Gastrocnemius medialis (tissue), 4 donors: ENCODE measurements around the gene HBA1. TPM values are rescaled to one million over a fixed set of nuclear protein-coding genes. Genes with fewer than 3 reads are reported as not detected.
"Not testable (repeated sequence)": the region's sequence is repeated elsewhere in the genome, so short reads cannot be mapped to it uniquely, and the experiment has no call there.

ENCODE experiments used
- ATAC-seq, 2 donors: fragments of 150-250 bp; one replicate each; pipeline ENCODE4 v1.9.1; 2016
- DNase-seq, 2 donors: peaks; one replicate each; pipeline ENCODE4 v3.0.0-alpha.2; 2019
- H3K27ac ChIP-seq, 4 donors: fragments of 200-600 bp; sonication (generic); 1 replicate in 1 of 4; 2 replicates in 3 of 4; pipeline ENCODE4 v1.5.1; 2016 to 2018; ENCODE audit warnings: mild to moderate bottlenecking in 2 of 4, moderate library complexity in 1 of 4
- H3K27me3 ChIP-seq, 3 donors: fragments of 200-600 bp; sonication (generic) in 2 of 3; 1 replicate in 1 of 3; 2 replicates in 2 of 3; pipeline versions ENCODE4 v1.5.1 to v1.6.0; 2016 to 2019; ENCODE audit warnings: mild to moderate bottlenecking in 1 of 3, moderate library complexity in 1 of 3
- H3K36me3 ChIP-seq, 2 donors: fragments of 200-600 bp; sonication (generic) in 1 of 2; one replicate each; pipeline ENCODE4 v1.5.1; 2017 to 2018
- H3K4me1 ChIP-seq, 2 donors: fragments of 200-600 bp; sonication (generic) in 1 of 2; one replicate each; pipeline ENCODE4 v1.5.1; 2016 to 2017; ENCODE audit warnings: mild to moderate bottlenecking in 2 of 2
- H3K4me3 ChIP-seq, 4 donors: fragments of 200-600 bp; sonication (generic) in 3 of 4; 1 replicate in 1 of 4; 2 replicates in 3 of 4; pipeline ENCODE4 v1.5.1; 2016 to 2019; ENCODE audit warnings: mild to moderate bottlenecking in 2 of 4
- H3K9me3 ChIP-seq, 3 donors: fragments of 200-600 bp; sonication (generic) in 2 of 3; 1 replicate in 1 of 3; 2 replicates in 2 of 3; pipeline ENCODE4 v1.5.1; 2016 to 2019
- CTCF ChIP-seq, 5 experiments: fragments of 450-650 bp in 3 of 5; fragments of 200-600 bp in 2 of 5; sonication (generic) in 2 of 5; IDR thresholded peaks in 4 of 5; conservative IDR thresholded peaks in 1 of 5; 1 replicate in 4 of 5; 2 replicates in 1 of 5; pipeline ENCODE4 v1.5.1; 2016 to 2019; ENCODE audit warnings: antibody characterized with exemption in 5 of 5, mild to moderate bottlenecking in 3 of 5, moderate library complexity in 3 of 5
- POLR2A ChIP-seq, 2 donors: fragments of 450-650 bp; IDR thresholded peaks; one replicate each; pipeline ENCODE4 v1.6.1; 2017; ENCODE audit warnings: antibody characterized with exemption in 2 of 2, mild to moderate bottlenecking in 2 of 2, moderate library complexity in 2 of 2
- in situ Hi-C, 4 donors: fragments of 200-750 bp; cut with MboI; loops; one replicate each; pipeline versions ENCODE4 v1.15.0 to v1.8.0; 2017; ENCODE audit warnings: low sequenced_read_pairs in 4 of 4
- intact Hi-C: fragments of 100-400 bp; cut with DNase I; formaldehyde crosslinking; loops from one replicate; pipeline ENCODE4 v1.15.1; 2023; ENCODE audit warnings: low total_unique reads
- total RNA-seq, 4 donors: library from RNA; depleted of rRNA; stranded (reverse); fragments of >200 nt; gene quantifications; one replicate each; pipeline versions ENCODE4 v1.1.0 to v1.2.3, GENCODE V29; 2016

Gene HBA1
- total RNA-seq, 4 donors from 2014 or later, result 12.3 to 172 (median 49.7) TPM; not detected in 1

- H3K4me3 ChIP-seq, result no peak overlapping the region
- in situ Hi-C loops (no loop called here), intact Hi-C loops (no loop called here)
- DNase-seq (no peak), ATAC-seq (no peak)
- TF ChIP-seq POLR2A (IDR thresholded peaks at IDR 0.05) (no peak), CTCF (IDR thresholded peaks at IDR 0.05 in 4 of 5, conservative IDR thresholded peaks at IDR 0.05 in 1 of 5) (no peak)
- peaks cover 0 to 78% of the 10 kb centered on the region in 2 donors for H3K36me3 ChIP-seq
- no peaks in the 10 kb centered on the region for H3K27me3 ChIP-seq
- H3K27ac ChIP-seq, result no peak overlapping the region
- H3K4me1 ChIP-seq, result no peaks in the 10 kb centered on the region
- H3K9me3 ChIP-seq, result no peaks in the 10 kb centered on the region
These were observed 23.9 kb downstream of the HBA1 start for GRCh38 chr16:200388-200787.

GRCh38 chr16:203246-203645 is 26.8 kb downstream of the HBA1 start:
- Histone ChIP-seq H3K36me3 (peaks cover 0 to 77% of the 10 kb centered on the region in 2 donors), H3K4me1 (peaks cover 0 to 6% of the 10 kb centered on the region in 2 donors), H3K4me3 (no peak overlapping the region), H3K9me3 (no peaks in the 10 kb centered on the region), H3K27ac (no peak overlapping the region), H3K27me3 (no peaks in the 10 kb centered on the region)
- ATAC-seq (peak in 1 of 2 donors; percentile 72), DNase-seq (no peak)
- intact Hi-C loops (no loop called here), in situ Hi-C loops (no loop called here)
- TF ChIP-seq CTCF (IDR thresholded peaks at IDR 0.05 in 4 of 5, conservative IDR thresholded peaks at IDR 0.05 in 1 of 5) (no peak), POLR2A (IDR thresholded peaks at IDR 0.05) (no peak)

- DNase-seq, intact Hi-C loops, H3K4me3 ChIP-seq, H3K9me3 ChIP-seq, in situ Hi-C loops, H3K27ac ChIP-seq, ATAC-seq, H3K27me3 ChIP-seq, H3K4me1 ChIP-seq: not testable (repeated sequence)
- H3K36me3 ChIP-seq, result peaks cover 0 to 75% of the 10 kb centered on the region in 2 donors
These were observed 27.6 kb downstream of the HBA1 start for GRCh38 chr16:204046-204445.

GRCh38 chr16:209359-209758 is 32.9 kb downstream of the HBA1 start:
- peaks cover 8 to 22% of the 10 kb centered on the region in 2 donors for H3K4me1 ChIP-seq
- peak; percentile 73 to 88 for ATAC-seq
- intact Hi-C loops, H3K27me3 ChIP-seq, in situ Hi-C loops, H3K9me3 ChIP-seq, DNase-seq, H3K4me3 ChIP-seq: not testable (repeated sequence)
- peaks cover 0 to 57% of the 10 kb centered on the region in 2 donors for H3K36me3 ChIP-seq
- peak overlapping the region; percentile 60 to 71 (median 66) for H3K27ac ChIP-seq

GRCh38 chr16:211631-212180 is 35.2 kb downstream of the HBA1 start:
- peak overlapping the region in 2 of 4 donors; percentile 55 to 68 for H3K27ac ChIP-seq
- peak in 1 of 2 donors; percentile 12 for TF ChIP-seq POLR2A (IDR thresholded peaks at IDR 0.05)
- in situ Hi-C loops, result not testable (repeated sequence)

GRCh38 chr16:212999-213398 is 36.5 kb downstream of the HBA1 start:
- Histone ChIP-seq H3K4me3 (no peak overlapping the region), H3K27me3 (no peaks in the 10 kb centered on the region), H3K36me3 (peaks cover 0 to 57% of the 10 kb centered on the region in 2 donors), H3K4me1 (peaks cover 8 to 17% of the 10 kb centered on the region in 2 donors), H3K9me3 (no peaks in the 10 kb centered on the region), H3K27ac (peak overlapping the region; percentile 42 to 68 (median 52))
- DNase-seq (no peak), ATAC-seq (no peak)
- intact Hi-C loops, result no loop called here
- in situ Hi-C loops, result no loop called here
- no peak for TF ChIP-seq CTCF (IDR thresholded peaks at IDR 0.05 in 4 of 5, conservative IDR thresholded peaks at IDR 0.05 in 1 of 5)
- TF ChIP-seq POLR2A (IDR thresholded peaks at IDR 0.05), result no peak

More at GRCh38 chr16:211631-212180, 35.2 kb downstream of the HBA1 start:
- intact Hi-C loops, H3K4me3 ChIP-seq, H3K27me3 ChIP-seq, H3K9me3 ChIP-seq: not testable (repeated sequence)
- ATAC-seq (peak in 1 of 2 donors; percentile 22), DNase-seq (peak in 1 of 2 donors; percentile 25)
- Histone ChIP-seq H3K4me1 (peaks cover 8 to 17% of the 10 kb centered on the region in 2 donors), H3K36me3 (peaks cover 0 to 57% of the 10 kb centered on the region in 2 donors)
